H9 (cell line): ENCODE measurements around the gene PRTFDC1. TPM values are rescaled to one million over a fixed set of nuclear protein-coding genes. Genes with fewer than 3 reads are reported as not detected.

Source experiments
- DNase-seq: peaks from one replicate; pipeline ENCODE4 v3.0.0-alpha.2; 2017
- H2AFZ ChIP-seq: one replicate; pipeline ENCODE4 v1.6.1; 2013; ENCODE audit warnings: mild to moderate bottlenecking, low read length, control low read depth, moderate library complexity
- H2AK5ac ChIP-seq: 2 replicates; pipeline ENCODE4 v1.6.1; 2013; ENCODE audit warnings: low read length, control low read depth, mixed read lengths; ENCODE audit not compliant: insufficient read length
- H2BK120ac ChIP-seq: one replicate; pipeline ENCODE4 v1.6.1; 2013; ENCODE audit warnings: low read depth, mild to moderate bottlenecking, low read length, control low read depth, inconsistent platforms; ENCODE audit not compliant: poor library complexity, severe bottlenecking
- H2BK12ac ChIP-seq: 2 replicates; pipeline ENCODE4 v1.6.1; 2013; ENCODE audit warnings: low read length, control low read depth, mixed read lengths, low read depth; ENCODE audit not compliant: insufficient read length
- H2BK15ac ChIP-seq: 2 replicates; pipeline ENCODE4 v1.6.1; 2013; ENCODE audit warnings: low read depth, low read length, control low read depth
- H2BK20ac ChIP-seq: one replicate; pipeline ENCODE4 v1.6.1; 2013; ENCODE audit warnings: low read depth, mild to moderate bottlenecking, low read length, control low read depth, inconsistent platforms; ENCODE audit not compliant: poor library complexity, severe bottlenecking
- H2BK5ac ChIP-seq: 2 replicates; pipeline ENCODE4 v1.6.1; 2013; ENCODE audit warnings: low read length, control low read depth, mixed read lengths; ENCODE audit not compliant: insufficient read length
- H3K14ac ChIP-seq: 2 replicates; pipeline ENCODE4 v1.6.1; 2013; ENCODE audit warnings: low read length, control low read depth; ENCODE audit not compliant: insufficient read depth
- H3K18ac ChIP-seq: 2 replicates; pipeline ENCODE4 v1.6.1; 2013; ENCODE audit warnings: low read depth, mild to moderate bottlenecking, mixed read lengths, low read length, control low read depth; ENCODE audit not compliant: insufficient read length
- H3K23ac ChIP-seq: 2 replicates; pipeline ENCODE4 v1.6.1; 2013; ENCODE audit warnings: low read length, control low read depth, mixed read lengths, low read depth; ENCODE audit not compliant: insufficient read length
- H3K23me2 ChIP-seq: 2 replicates; pipeline ENCODE4 v1.6.1; 2013; ENCODE audit warnings: low read depth, mild to moderate bottlenecking, mixed read lengths, low read length, control low read depth; ENCODE audit not compliant: insufficient read length, poor library complexity, severe bottlenecking
- H3K27ac ChIP-seq: 2 replicates; pipeline ENCODE4 v1.5.1; 2013; ENCODE audit warnings: low read length, control low read depth, mixed read lengths, low read depth; ENCODE audit not compliant: insufficient read length
- H3K27me3 ChIP-seq: 2 replicates; pipeline ENCODE4 v1.6.1; 2013; ENCODE audit warnings: low read length, control low read depth, inconsistent platforms; ENCODE audit not compliant: insufficient read depth
- H3K4ac ChIP-seq: 2 replicates; pipeline ENCODE4 v1.6.1; 2013; ENCODE audit warnings: low read depth, mild to moderate bottlenecking, control low read depth, inconsistent platforms, low read length, moderate library complexity
- H3K4me1 ChIP-seq: 2 replicates; pipeline ENCODE4 v1.6.1; 2013; ENCODE audit warnings: low read length, control low read depth, inconsistent platforms; ENCODE audit not compliant: insufficient read depth
- H3K4me2 ChIP-seq: 2 replicates; pipeline ENCODE4 v1.6.1; 2013; ENCODE audit warnings: low read length, control low read depth, mixed read lengths; ENCODE audit not compliant: insufficient read length, insufficient read depth
- H3K56ac ChIP-seq: 2 replicates; pipeline ENCODE4 v1.6.1; 2013; ENCODE audit warnings: low read depth, mild to moderate bottlenecking, mixed read lengths, low read length, control low read depth; ENCODE audit not compliant: insufficient read length
- H3K79me1 ChIP-seq: 2 replicates; pipeline ENCODE4 v1.6.1; 2013; ENCODE audit warnings: low read depth, mild to moderate bottlenecking, moderate library complexity, low read length, control low read depth, inconsistent platforms; ENCODE audit not compliant: insufficient read depth, poor library complexity, severe bottlenecking
- H3K79me2 ChIP-seq: 2 replicates; pipeline ENCODE4 v1.6.1; 2013; ENCODE audit warnings: low read length, control low read depth, inconsistent platforms; ENCODE audit not compliant: insufficient read depth
- H3K9ac ChIP-seq: 2 replicates; pipeline ENCODE4 v1.6.1; 2013; ENCODE audit warnings: low read length, control low read depth, mixed read lengths; ENCODE audit not compliant: insufficient read length; ENCODE audit errors: extremely low read depth
- H3K9me3 ChIP-seq: one replicate; pipeline ENCODE4 v1.6.1; 2013; ENCODE audit warnings: low read depth, low read length, inconsistent platforms; ENCODE audit not compliant: control insufficient read depth
- H3T11ph ChIP-seq: one replicate; pipeline ENCODE4 v1.6.1; 2013; ENCODE audit warnings: mild to moderate bottlenecking, low read length, control low read depth, inconsistent platforms
- H4K20me1 ChIP-seq: one replicate; pipeline ENCODE4 v1.6.1; 2013; ENCODE audit not compliant: control insufficient read depth, insufficient read length, insufficient read depth
- H4K5ac ChIP-seq: 2 replicates; pipeline ENCODE4 v1.6.1; 2013; ENCODE audit warnings: low read depth, mild to moderate bottlenecking, mixed read lengths, low read length, control low read depth; ENCODE audit not compliant: insufficient read length
- H4K8ac ChIP-seq: replicated peaks from 2 replicates; pipeline ENCODE4 v1.6.1; 2013; ENCODE audit warnings: low read length, control low read depth, mixed read lengths, low read depth; ENCODE audit not compliant: insufficient read length
- H4K91ac ChIP-seq: 2 replicates; pipeline ENCODE4 v1.6.1; 2013; ENCODE audit warnings: low read depth, mild to moderate bottlenecking, moderate library complexity, mixed read lengths, low read length, control low read depth; ENCODE audit not compliant: insufficient read length
- H3K27ac Mint-ChIP-seq, 3 experiments: 2 replicates in 2 of 3; 3 replicates in 1 of 3; pipeline ENCODE4 v1.8.0; 2020 to 2021; ENCODE audit warnings: mixed read lengths in 3 of 3, mild to moderate bottlenecking in 1 of 3, moderate library complexity in 1 of 3
- H3K27me3 Mint-ChIP-seq: 2 replicates; pipeline ENCODE4 v1.8.0; 2021; ENCODE audit warnings: low read depth, mild to moderate bottlenecking, moderate library complexity, mixed read lengths
- H3K36me3 Mint-ChIP-seq, 3 experiments: 2 replicates in 2 of 3; 3 replicates in 1 of 3; pipeline ENCODE4 v1.8.0; 2020 to 2021; ENCODE audit warnings: low read depth in 3 of 3, mixed read lengths in 3 of 3; ENCODE audit not compliant: insufficient read depth in 1 of 3
- H3K4me1 Mint-ChIP-seq, 2 experiments: 2 replicates each; pipeline ENCODE4 v1.8.0; 2020; ENCODE audit warnings: mixed read lengths in 2 of 2
- H3K4me3 Mint-ChIP-seq, 2 experiments: 2 replicates in 1 of 2; 3 replicates in 1 of 2; pipeline ENCODE4 v1.8.0; 2020 to 2021; ENCODE audit warnings: mild to moderate bottlenecking in 2 of 2, mixed read lengths in 2 of 2, moderate library complexity in 1 of 2
- H3K9me3 Mint-ChIP-seq, 2 experiments: 2 replicates in 1 of 2; 3 replicates in 1 of 2; pipeline ENCODE4 v1.8.0; 2020; ENCODE audit warnings: mild to moderate bottlenecking in 2 of 2, mixed read lengths in 2 of 2, moderate library complexity in 1 of 2
- WGBS: extraction: QIAGEN DNeasy Blood & Tissue Kit; methylation state at CpG from one replicate; pipeline ENCODE4 v1.1.7; 2013; ENCODE audit warnings: missing lambda C conversion rate, low lambda C conversion rate, mixed read lengths; ENCODE audit not compliant: insufficient read length; ENCODE audit errors: extremely low coverage; 5-methylcytosine and 5-hydroxymethylcytosine counted together
- total RNA-seq: library from RNA; stranded (reverse); gene quantifications from 2 replicates; pipeline ENCODE4 v1.2.1, GENCODE V29; 2021
- TF ChIP-seq, protein P1 (sequence below): fragments of 200-600 bp; sonication (generic); conservative IDR thresholded peaks from 3 replicates; pipeline ENCODE4 v1.8.0; 2021; ENCODE audit warnings: antibody characterized with exemption, mild to moderate bottlenecking

The PRTFDC1 gene
- total RNA-seq, 1 experiment from 2014 or later = 7.5 TPM

DNA sequence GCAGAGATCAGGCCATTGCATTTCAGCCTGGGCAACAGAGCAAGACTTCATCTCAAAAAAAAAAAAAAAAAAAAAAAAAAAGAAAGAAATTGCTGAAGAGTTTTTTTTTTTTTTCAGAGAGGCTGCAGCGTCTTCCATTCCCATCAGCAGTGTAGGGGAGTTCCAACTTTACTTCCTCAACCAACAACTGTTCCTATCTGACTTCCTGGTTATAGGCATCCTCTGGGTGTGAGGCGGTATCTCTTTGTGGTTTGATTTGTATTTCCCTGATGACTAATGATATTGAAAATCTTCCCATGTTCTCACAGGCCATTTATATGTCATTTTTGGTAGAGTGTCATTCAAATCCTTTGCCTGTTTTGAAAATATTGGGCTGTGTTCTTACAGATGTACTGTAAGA lies 40.2 kb downstream of the PRTFDC1 start:
- Histone ChIP-seq H3K18ac (no peak overlapping the region), H3K79me1 (no peaks in the 10 kb centered on the region), H3K4me2 (no peak overlapping the region), H4K91ac (no peak overlapping the region), H3K9me3 (no peaks in the 10 kb centered on the region), H3K56ac (no peak overlapping the region), H2BK5ac (no peak overlapping the region), H2BK120ac (no peak overlapping the region), H3K27me3 (no peaks in the 10 kb centered on the region), H2BK12ac (no peak overlapping the region), H2AK5ac (no peak overlapping the region), H3K9ac (no peak overlapping the region), H3K4me1 (no peaks in the 10 kb centered on the region), H2AFZ (no peak overlapping the region), H3K23me2 (no peaks in the 10 kb centered on the region), H3K79me2 (no peaks in the 10 kb centered on the region), H4K8ac (no peak overlapping the region), H3K14ac (no peak overlapping the region), H3K23ac (no peak overlapping the region), H3T11ph (no peak overlapping the region), H3K4ac (no peak overlapping the region), H4K20me1 (no peaks in the 10 kb centered on the region), H2BK20ac (no peak overlapping the region), H3K27ac (no peak overlapping the region), H4K5ac (no peak overlapping the region), H2BK15ac (no peak overlapping the region)
- no CpG with 5 or more reads among the region's 2 CpGs for WGBS
- Mint-ChIP-seq H3K9me3 (no peaks in the 10 kb centered on the region), H3K36me3 (peaks cover 0 to 1% (median 0%) of the 10 kb centered on the region in 3 experiments; a peak in 1 of 7 replicates), H3K27me3 (no peaks in the 10 kb centered on the region), H3K27ac (no peak overlapping the region), H3K4me3 (peak overlapping the region in 1 of 2 experiments; percentile 11; a peak in 1 of 5 replicates), H3K4me1 (no peaks in the 10 kb centered on the region)
- DNase-seq = no peak
- TF ChIP-seq, protein P1, sequence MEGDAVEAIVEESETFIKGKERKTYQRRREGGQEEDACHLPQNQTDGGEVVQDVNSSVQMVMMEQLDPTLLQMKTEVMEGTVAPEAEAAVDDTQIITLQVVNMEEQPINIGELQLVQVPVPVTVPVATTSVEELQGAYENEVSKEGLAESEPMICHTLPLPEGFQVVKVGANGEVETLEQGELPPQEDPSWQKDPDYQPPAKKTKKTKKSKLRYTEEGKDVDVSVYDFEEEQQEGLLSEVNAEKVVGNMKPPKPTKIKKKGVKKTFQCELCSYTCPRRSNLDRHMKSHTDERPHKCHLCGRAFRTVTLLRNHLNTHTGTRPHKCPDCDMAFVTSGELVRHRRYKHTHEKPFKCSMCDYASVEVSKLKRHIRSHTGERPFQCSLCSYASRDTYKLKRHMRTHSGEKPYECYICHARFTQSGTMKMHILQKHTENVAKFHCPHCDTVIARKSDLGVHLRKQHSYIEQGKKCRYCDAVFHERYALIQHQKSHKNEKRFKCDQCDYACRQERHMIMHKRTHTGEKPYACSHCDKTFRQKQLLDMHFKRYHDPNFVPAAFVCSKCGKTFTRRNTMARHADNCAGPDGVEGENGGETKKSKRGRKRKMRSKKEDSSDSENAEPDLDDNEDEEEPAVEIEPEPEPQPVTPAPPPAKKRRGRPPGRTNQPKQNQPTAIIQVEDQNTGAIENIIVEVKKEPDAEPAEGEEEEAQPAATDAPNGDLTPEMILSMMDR = no peak
